IMR-90 (cell line): ENCODE results near the gene ADGRD1. TPM values are rescaled to one million over a fixed set of nuclear protein-coding genes. Genes with fewer than 3 reads are reported as not detected.
"Not testable (repeated sequence)": the region's sequence is repeated elsewhere in the genome, so short reads cannot be mapped to it uniquely, and the experiment has no call there.

Source experiments
- ATAC-seq: fragments of 200-7000 bp; cut with Tn5 transposase; 2 replicates; pipeline ENCODE4 v1.9.1; 2020; ENCODE audit warnings: low read depth, mild to moderate bottlenecking, moderate library complexity
- BruUV-seq: library from RNA; stranded (reverse); fragments of 400-500 nt; replicated peaks from 2 replicates; lab custom pipeline; 2021; lab: Mats Ljungman, UMichigan
- CTCF ChIA-PET: fragments of 300-600 bp; formaldehyde crosslinking; extraction: SDS; loops from one replicate; lab custom pipeline; 2021; ENCODE audit warnings: antibody characterized with exemption; lab: Yijun Ruan, JAX
- POLR2A ChIA-PET: fragments of 300-600 bp; sonication (Branson Sonifier 250); formaldehyde crosslinking; loops from one replicate; lab custom pipeline; 2022; ENCODE audit warnings: antibody characterized with exemption; ENCODE audit not compliant: unreplicated experiment; lab: Charles Lee
- DNase-seq: peaks from one replicate; pipeline ENCODE4 v3.0.0; 2013
- H2AFZ ChIP-seq: replicated peaks from 2 replicates; pipeline ENCODE3; 2013; ENCODE audit warnings: low read length, mild to moderate bottlenecking; ENCODE audit not compliant: poor library complexity
- H2AK5ac ChIP-seq: 2 replicates; pipeline ENCODE4 v1.6.1; 2013; ENCODE audit warnings: low read depth, low read length, inconsistent platforms
- H2AK9ac ChIP-seq: replicated peaks from 2 replicates; pipeline ENCODE3; 2013; ENCODE audit warnings: mild to moderate bottlenecking, low read depth, low read length, moderate library complexity; ENCODE audit not compliant: poor library complexity
- H2BK120ac ChIP-seq: 2 replicates; pipeline ENCODE4 v1.6.1; 2013; ENCODE audit warnings: low read depth, low read length, inconsistent platforms
- H2BK15ac ChIP-seq: 3 replicates; pipeline ENCODE4 v1.6.1; 2013; ENCODE audit warnings: low read depth, low read length, inconsistent platforms
- H2BK20ac ChIP-seq: 2 replicates; pipeline ENCODE4 v1.6.1; 2013; ENCODE audit warnings: low read depth, mild to moderate bottlenecking, inconsistent platforms, low read length, moderate library complexity
- H2BK5ac ChIP-seq: 2 replicates; pipeline ENCODE4 v1.6.1; 2013; ENCODE audit warnings: mild to moderate bottlenecking, low read depth, low read length, inconsistent platforms; ENCODE audit not compliant: poor library complexity, severe bottlenecking
- H3K14ac ChIP-seq: replicated peaks from 2 replicates; pipeline ENCODE4 v1.6.1; 2013; ENCODE audit warnings: low read depth, low read length, inconsistent platforms
- H3K18ac ChIP-seq: 2 replicates; pipeline ENCODE4 v1.6.1; 2013; ENCODE audit warnings: low read depth, low read length, control low read depth
- H3K23ac ChIP-seq: 2 replicates; pipeline ENCODE4 v1.6.1; 2013; ENCODE audit warnings: low read depth, low read length, inconsistent platforms
- H3K27ac ChIP-seq: 2 replicates; pipeline ENCODE4 v1.5.1; 2013; ENCODE audit warnings: mild to moderate bottlenecking, control low read depth, low read length; ENCODE audit not compliant: insufficient read depth
- H3K27me3 ChIP-seq: 2 replicates; pipeline ENCODE4 v1.6.1; 2013; ENCODE audit warnings: low read length; ENCODE audit not compliant: control insufficient read depth, insufficient read depth
- H3K36me3 ChIP-seq: 2 replicates; pipeline ENCODE4 v1.6.1; 2013; ENCODE audit warnings: low read length, mixed read lengths; ENCODE audit not compliant: control insufficient read depth, insufficient read depth
- H3K4ac ChIP-seq: 2 replicates; pipeline ENCODE4 v1.6.1; 2013; ENCODE audit warnings: low read depth, low read length, inconsistent platforms
- H3K4me1 ChIP-seq: 2 replicates; pipeline ENCODE4 v1.6.1; 2013; ENCODE audit warnings: low read length, mixed read lengths; ENCODE audit not compliant: control insufficient read depth, insufficient read depth
- H3K4me2 ChIP-seq: 2 replicates; pipeline ENCODE4 v1.6.1; 2013; ENCODE audit warnings: low read depth, mild to moderate bottlenecking, control low read depth, low read length, moderate library complexity
- H3K4me3 ChIP-seq: 2 replicates; pipeline ENCODE4 v1.5.1; 2013; ENCODE audit warnings: low read depth, mild to moderate bottlenecking, control low read depth, low read length, moderate library complexity; ENCODE audit not compliant: insufficient read depth
- H3K56ac ChIP-seq: 2 replicates; pipeline ENCODE4 v1.6.1; 2013; ENCODE audit warnings: low read length, inconsistent platforms; ENCODE audit not compliant: insufficient read depth; ENCODE audit errors: extremely low read depth
- H3K79me1 ChIP-seq, 2 experiments: 2 replicates each; pipeline ENCODE4 v1.6.1; 2013; ENCODE audit warnings: low read length in 2 of 2, inconsistent platforms in 1 of 2, low read depth in 1 of 2
- H3K9ac ChIP-seq: 2 replicates; pipeline ENCODE4 v1.6.1; 2013; ENCODE audit warnings: low read depth, low read length, control low read depth
- H3K9me1 ChIP-seq: 2 replicates; pipeline ENCODE4 v1.6.1; 2013; ENCODE audit warnings: low read length, inconsistent platforms; ENCODE audit not compliant: insufficient read depth
- H3K9me3 ChIP-seq: 2 replicates; pipeline ENCODE4 v1.6.1; 2013; ENCODE audit warnings: low read length; ENCODE audit not compliant: control insufficient read depth, insufficient read depth
- H4K20me1 ChIP-seq: 2 replicates; pipeline ENCODE4 v1.6.1; 2013; ENCODE audit warnings: low read length, inconsistent platforms; ENCODE audit not compliant: insufficient read depth
- H4K5ac ChIP-seq: 2 replicates; pipeline ENCODE4 v1.6.1; 2013; ENCODE audit warnings: mild to moderate bottlenecking, low read depth, low read length, control low read depth
- H4K8ac ChIP-seq, 2 experiments: 2 replicates each; pipeline ENCODE4 v1.6.1; 2013; ENCODE audit warnings: low read depth in 2 of 2, low read length in 2 of 2, control low read depth in 1 of 2, inconsistent platforms in 1 of 2
- H4K91ac ChIP-seq: 2 replicates; pipeline ENCODE4 v1.6.1; 2013; ENCODE audit warnings: low read depth, low read length, inconsistent platforms; ENCODE audit not compliant: insufficient read depth
- WGBS, 2 experiments: methylation state at CpG; one replicate each; pipeline versions ENCODE4 v1.1.5 to v1.1.7; 2013; ENCODE audit warnings: missing lambda C conversion rate in 2 of 2; ENCODE audit not compliant: insufficient read length in 1 of 2; ENCODE audit errors: extremely low coverage in 2 of 2; 5-methylcytosine and 5-hydroxymethylcytosine counted together
- dilution Hi-C: fragments of 300-500 bp; cut with HindIII; formaldehyde crosslinking; loops from one replicate; pipeline ENCODE4 v1.14.3; 2018; ENCODE audit warnings: low sequenced_read_pairs; ENCODE audit not compliant: unreplicated experiment
- in situ Hi-C: fragments of 300-500 bp; cut with MboI; formaldehyde crosslinking; loops from 3 replicates; pipeline ENCODE4 v1.14.3; 2019; ENCODE audit warnings: low sequenced_read_pairs, inconsistent platforms, mixed read lengths
- intact Hi-C: fragments of 100-400 bp; cut with micrococcal nuclease; formaldehyde crosslinking; loops from 2 replicates; pipeline ENCODE4 v1.10.0; 2022
- polyA plus RNA-seq, 3 experiments: library from polyadenylated mRNA; depleted of rRNA; stranded (reverse); fragments of >200 nt; gene quantifications; 2 replicates each; pipeline ENCODE4 v1.2.3, GENCODE V29; 2012; ENCODE audit warnings: low replicate concordance in 1 of 3
- total RNA-seq: library from RNA; depleted of rRNA; stranded (reverse); fragments of >200 nt; gene quantifications from 2 replicates; pipeline ENCODE4 v1.2.3, GENCODE V29; 2012
- TF ChIP-seq, protein P1 (sequence below): conservative IDR thresholded peaks from 2 replicates; pipeline ENCODE4 v1.5.1; 2012; ENCODE audit warnings: mild to moderate bottlenecking, low read depth, low read length, improper control_type of control experiment

ADGRD1 gene
- total and polyA plus RNA-seq, 2 of the 4 experiments (the other 2 are of a cell fraction): not detected

DNA sequence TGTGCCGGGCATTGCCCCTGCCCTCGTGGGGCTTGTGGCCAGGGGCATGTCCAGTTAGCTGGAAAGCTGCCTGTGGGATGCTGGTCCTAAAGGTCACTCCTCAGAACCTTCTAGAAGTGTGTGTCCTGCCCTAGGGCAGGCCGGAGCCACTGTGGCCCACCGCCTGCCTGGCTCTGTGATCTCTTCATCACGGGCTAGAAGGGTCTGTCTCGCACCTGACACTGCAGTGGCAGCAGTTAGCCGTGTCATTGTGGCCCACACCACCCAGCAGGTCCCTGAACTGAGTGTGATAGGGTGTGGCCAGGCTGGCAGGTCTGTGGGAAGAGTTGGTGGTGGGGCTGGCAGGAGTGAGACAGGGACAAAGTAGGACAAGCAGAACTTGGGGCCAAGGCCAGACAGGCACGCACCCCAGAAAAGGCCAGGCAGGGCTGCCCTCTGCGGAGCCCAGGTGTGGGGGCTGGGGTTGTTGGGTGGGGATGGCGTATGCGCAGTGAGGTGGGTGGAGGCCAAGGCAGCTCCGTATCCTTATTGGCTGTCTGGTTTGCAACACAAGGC, 41.2 kb downstream of the ADGRD1 start (continued):
- TF ChIP-seq, protein P1, sequence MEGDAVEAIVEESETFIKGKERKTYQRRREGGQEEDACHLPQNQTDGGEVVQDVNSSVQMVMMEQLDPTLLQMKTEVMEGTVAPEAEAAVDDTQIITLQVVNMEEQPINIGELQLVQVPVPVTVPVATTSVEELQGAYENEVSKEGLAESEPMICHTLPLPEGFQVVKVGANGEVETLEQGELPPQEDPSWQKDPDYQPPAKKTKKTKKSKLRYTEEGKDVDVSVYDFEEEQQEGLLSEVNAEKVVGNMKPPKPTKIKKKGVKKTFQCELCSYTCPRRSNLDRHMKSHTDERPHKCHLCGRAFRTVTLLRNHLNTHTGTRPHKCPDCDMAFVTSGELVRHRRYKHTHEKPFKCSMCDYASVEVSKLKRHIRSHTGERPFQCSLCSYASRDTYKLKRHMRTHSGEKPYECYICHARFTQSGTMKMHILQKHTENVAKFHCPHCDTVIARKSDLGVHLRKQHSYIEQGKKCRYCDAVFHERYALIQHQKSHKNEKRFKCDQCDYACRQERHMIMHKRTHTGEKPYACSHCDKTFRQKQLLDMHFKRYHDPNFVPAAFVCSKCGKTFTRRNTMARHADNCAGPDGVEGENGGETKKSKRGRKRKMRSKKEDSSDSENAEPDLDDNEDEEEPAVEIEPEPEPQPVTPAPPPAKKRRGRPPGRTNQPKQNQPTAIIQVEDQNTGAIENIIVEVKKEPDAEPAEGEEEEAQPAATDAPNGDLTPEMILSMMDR: no peak

DNA sequence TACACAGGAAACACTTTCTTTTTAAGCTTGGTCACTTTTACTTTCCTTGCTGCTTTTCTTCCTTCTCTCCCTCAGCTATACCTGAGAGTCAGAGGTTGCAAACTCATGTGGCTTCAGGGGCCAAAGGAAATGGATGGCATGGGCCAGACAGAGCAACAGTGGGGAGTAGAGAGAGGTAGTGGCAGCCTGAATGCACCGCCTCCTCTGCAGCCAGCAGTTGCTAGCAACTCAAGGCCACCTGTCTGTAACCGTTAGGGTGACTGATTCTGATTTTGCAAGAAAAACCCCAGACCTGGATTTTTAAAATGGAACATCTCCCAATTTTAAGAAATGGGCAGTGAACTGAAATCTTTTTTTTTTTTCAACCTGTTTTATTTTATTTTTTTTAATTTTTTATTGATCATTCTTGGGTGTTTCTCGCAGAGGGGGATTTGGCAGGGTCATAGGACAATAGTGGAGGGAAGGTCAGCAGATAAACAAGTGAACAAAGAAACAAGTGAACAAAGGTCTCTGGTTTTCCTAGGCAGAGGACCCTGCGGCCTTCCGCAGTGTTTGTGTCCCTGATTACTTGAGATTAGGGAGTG, 41.8 kb downstream of the ADGRD1 start:
- H3K9me1 ChIP-seq, H3K36me3 ChIP-seq, POLR2A ChIA-PET, H4K20me1 ChIP-seq, H3K4ac ChIP-seq, H2BK15ac ChIP-seq, H3K4me3 ChIP-seq, H2AK9ac ChIP-seq, dilution Hi-C loops, H3K27me3 ChIP-seq, H2BK5ac ChIP-seq, H3K9ac ChIP-seq, H3K4me2 ChIP-seq, in situ Hi-C loops, intact Hi-C loops, H4K8ac ChIP-seq, H2BK120ac ChIP-seq, H3K23ac ChIP-seq, ATAC-seq, H3K18ac ChIP-seq, DNase-seq, H4K5ac ChIP-seq, CTCF ChIA-PET, H3K14ac ChIP-seq, H3K4me1 ChIP-seq, H3K79me1 ChIP-seq, H4K91ac ChIP-seq, H2AFZ ChIP-seq, H2BK20ac ChIP-seq, H3K27ac ChIP-seq, H3K56ac ChIP-seq, BruUV-seq, H2AK5ac ChIP-seq: not testable (repeated sequence)
- H3K9me3 ChIP-seq: peaks cover 28% of the 10 kb centered on the region
- WGBS, 2 experiments: no CpG with 5 or more reads among the region's 5 CpGs
